Measurements from ENCODE around the gene SUPT16H.

DNA sequence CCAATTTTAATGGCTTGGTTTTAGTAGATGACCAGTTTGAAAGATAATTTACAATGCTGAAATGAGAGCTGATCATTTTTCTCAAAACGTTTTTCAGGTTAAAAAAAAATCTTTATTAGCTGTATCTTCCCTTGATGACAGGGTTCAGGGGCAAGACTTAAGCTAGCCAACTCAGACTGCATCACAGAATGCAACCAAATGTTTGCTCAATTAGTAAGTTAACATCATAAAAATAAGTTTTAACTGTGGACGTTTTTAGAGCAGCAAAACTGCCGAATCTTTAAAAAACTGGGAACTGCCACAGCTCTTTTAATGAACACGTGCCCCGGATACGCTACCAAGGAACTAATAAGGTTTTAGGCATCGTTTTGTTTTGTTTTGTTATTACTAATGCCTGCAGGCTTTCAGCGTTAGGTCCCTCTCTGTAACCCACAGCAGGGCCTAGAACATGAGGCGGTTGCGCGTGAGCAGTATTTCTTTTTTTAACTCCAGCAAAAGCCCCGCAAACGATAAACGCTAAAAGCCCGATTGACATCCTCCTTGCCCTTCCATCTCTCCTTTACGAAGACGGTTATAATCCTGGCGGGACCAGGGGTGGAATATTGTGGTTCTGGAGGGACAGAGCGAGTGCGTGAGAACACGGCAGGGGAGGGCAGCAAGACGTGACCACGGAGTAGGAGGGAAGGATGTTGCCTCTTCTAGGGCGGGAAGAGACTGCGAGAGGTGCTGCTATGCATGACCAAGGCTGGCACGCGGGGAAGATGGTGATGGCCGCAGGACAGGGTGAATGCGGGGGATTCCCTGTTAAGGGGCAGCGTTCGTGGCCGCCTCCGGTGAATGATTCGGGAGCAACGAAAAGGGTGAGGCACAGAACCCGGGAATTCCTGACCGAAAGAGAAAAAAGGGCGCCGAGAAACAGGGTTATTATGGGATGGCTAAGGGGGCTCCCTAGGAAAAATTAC lies 652 bp downstream of the SUPT16H start:
- TF ChIP-seq CTCF (IDR thresholded peaks at IDR 0.05; ENCODE audit: insufficient read depth, low read length, poor library complexity, severe bottlenecking) (no peak), EZH2phosphoT487 (conservative IDR thresholded peaks at IDR 0.05; ENCODE audit: low read length) (no peak)
